ENCODE measurements around the gene FBXO22. TPM values are rescaled to one million over a fixed set of nuclear protein-coding genes. Genes with fewer than 3 reads are reported as not detected.

The FBXO22 gene
- total and polyA plus RNA-seq, 10 of the 15 experiments (the other 5 are each of a cell fraction or from before 2014, with no cell fraction given), result 15.2 to 110 (median 42.8) TPM

- TF ChIP-seq ZNF384 (IDR thresholded peaks at IDR 0.05; ENCODE audit: borderline replicate concordance, low read depth, low read length) (no peak), HDAC2 (IDR thresholded peaks at IDR 0.05) (no peak), LARP7 (IDR thresholded peaks at IDR 0.05) (peak; percentile 91), E2F8 (IDR thresholded peaks at IDR 0.05; ENCODE audit: low read depth, partially characterized antibody) (peak; percentile 69), PAX8 (IDR thresholded peaks at IDR 0.05) (no peak), IRF4 (IDR thresholded peaks at IDR 0.05; ENCODE audit: low read depth, low read length) (no peak; the same call in 1 of the 2 replicates), CTCF (IDR thresholded peaks at IDR 0.05 in 2 of 3, conservative IDR thresholded peaks at IDR 0.05 in 1 of 3; ENCODE audit: control insufficient read depth in 2 of 3, extremely low read depth in 1 of 3, insufficient read depth in 1 of 3, low read depth in 3 of 3, low read length in 3 of 3) (no peak), BCLAF1 (IDR thresholded peaks at IDR 0.05) (no peak), BCL11A (IDR thresholded peaks at IDR 0.05; ENCODE audit: low read depth, low read length) (peak; percentile 27; the same call in 1 of the 2 replicates), ZBTB11 (CRISPR knock-in tag; IDR thresholded peaks at IDR 0.05) (peak; percentile 89), ZBTB4 (CRISPR knock-in tag; IDR thresholded peaks at IDR 0.05) (no peak), GATAD2B (conservative IDR thresholded peaks at IDR 0.05; ENCODE audit: low read depth) (peak; percentile 84), MTA3 (IDR thresholded peaks at IDR 0.05; ENCODE audit: borderline replicate concordance, low read length) (no peak), JUNB (IDR thresholded peaks at IDR 0.05) (no peak)
These were observed at the start of gene FBXO22 (continued) for GRCh38 chr15:75903331-75904239.
